HEK293 (cell line): ENCODE results near the gene LMTK2.

Experiments
- CTCF ChIA-PET: fragments of 350-600 bp; formaldehyde crosslinking; extraction: SDS; loops from one replicate; lab custom pipeline; 2021; ENCODE audit warnings: antibody characterized with exemption; lab: Yijun Ruan, JAX
- POLR2A ChIA-PET: fragments of 300-600 bp; formaldehyde crosslinking; extraction: SDS; loops from one replicate; lab custom pipeline; 2020; ENCODE audit warnings: antibody characterized with exemption, inconsistent platforms; lab: Yijun Ruan, JAX
- H3K27ac ChIP-seq: fragments of 200-500 bp; sonication (Bioruptor generic); 2 replicates; pipeline ENCODE4 v1.5.1; 2014; ENCODE audit warnings: low read depth, low read length, control low read depth, inconsistent platforms; ENCODE audit errors: extremely low read depth
- H3K36me3 ChIP-seq, 2 experiments: fragments of 200-500 bp in 1 of 2; sonication (Bioruptor generic) in 1 of 2; 1 replicate in 1 of 2; 2 replicates in 1 of 2; pipeline ENCODE4 v1.5.1; 2014 to 2017; ENCODE audit warnings: inconsistent platforms in 2 of 2, low read length in 2 of 2; ENCODE audit not compliant: control insufficient read depth in 2 of 2, insufficient read depth in 1 of 2
- H3K4me1 ChIP-seq: fragments of 200-500 bp; sonication (Bioruptor generic); 2 replicates; pipeline ENCODE4 v1.5.1; 2014; ENCODE audit warnings: mild to moderate bottlenecking, low read length, inconsistent platforms; ENCODE audit not compliant: control insufficient read depth, insufficient read depth
- H3K4me3 ChIP-seq: 2 replicates; pipeline ENCODE4 v1.5.1; 2011; ENCODE audit warnings: low read depth, mild to moderate bottlenecking, control low read depth, low read length, moderate library complexity
- H3K9me3 ChIP-seq: fragments of 200-500 bp; sonication (Bioruptor generic); 2 replicates; pipeline ENCODE4 v1.5.1; 2014; ENCODE audit warnings: low read depth, low read length, inconsistent platforms; ENCODE audit not compliant: control insufficient read depth, insufficient read depth
- EGR2 ChIP-seq: fragments of 450-650 bp; formaldehyde crosslinking; IDR thresholded peaks from 2 replicates; pipeline ENCODE4 v1.5.1; 2016; ENCODE audit warnings: low read depth, missing biosample characterization, missing genetic modification characterization
- GLIS1 ChIP-seq: fragments of 450-650 bp; formaldehyde crosslinking; IDR thresholded peaks from 2 replicates; pipeline ENCODE4 v1.5.1; 2016; ENCODE audit warnings: missing biosample characterization, missing genetic modification characterization
- IKZF3 ChIP-seq: fragments of 450-650 bp; IDR thresholded peaks from 2 replicates; pipeline ENCODE4 v1.5.0; 2018; ENCODE audit warnings: missing biosample characterization, mild to moderate bottlenecking, missing genetic modification characterization, moderate library complexity
- KLF16 ChIP-seq: fragments of 450-650 bp; formaldehyde crosslinking; IDR thresholded peaks from 2 replicates; pipeline ENCODE4 v1.5.1; 2017; ENCODE audit warnings: missing biosample characterization, missing genetic modification characterization
- KLF7 ChIP-seq: fragments of 450-650 bp; formaldehyde crosslinking; IDR thresholded peaks from 2 replicates; pipeline ENCODE4 v1.5.1; 2016; ENCODE audit warnings: missing biosample characterization, missing genetic modification characterization, borderline replicate concordance
- SETDB1 ChIP-seq: IDR thresholded peaks from one replicate; pipeline ENCODE4 v1.6.1; 2017; ENCODE audit warnings: mild to moderate bottlenecking, low read length, moderate library complexity, mixed read lengths; ENCODE audit not compliant: insufficient read length
- SP2 ChIP-seq: fragments of 450-650 bp; formaldehyde crosslinking; IDR thresholded peaks from 2 replicates; pipeline ENCODE4 v1.5.1; 2016; ENCODE audit warnings: missing biosample characterization, missing genetic modification characterization
- SP3 ChIP-seq: fragments of 450-650 bp; formaldehyde crosslinking; IDR thresholded peaks from 2 replicates; pipeline ENCODE4 v1.5.1; 2016; ENCODE audit warnings: missing biosample characterization, missing genetic modification characterization
- TCF7L2 ChIP-seq: IDR thresholded peaks from 2 replicates; pipeline ENCODE4 v1.6.1; 2011; ENCODE audit warnings: low read depth, mild to moderate bottlenecking, inconsistent platforms, low read length, moderate library complexity, borderline replicate concordance
- ZBTB17 ChIP-seq: fragments of 450-650 bp; formaldehyde crosslinking; IDR thresholded peaks from 2 replicates; pipeline ENCODE4 v1.5.1; 2016; ENCODE audit warnings: missing biosample characterization, missing genetic modification characterization
- ZBTB48 ChIP-seq: fragments of 450-650 bp; formaldehyde crosslinking; IDR thresholded peaks from 2 replicates; pipeline ENCODE4 v1.5.1; 2016; ENCODE audit warnings: missing biosample characterization, missing genetic modification characterization
- ZFHX2 ChIP-seq: fragments of 450-650 bp; formaldehyde crosslinking; conservative IDR thresholded peaks from 2 replicates; pipeline ENCODE4 v1.5.1; 2016; ENCODE audit warnings: missing biosample characterization, missing genetic modification characterization
- ZNF121 ChIP-seq: fragments of 450-650 bp; formaldehyde crosslinking; IDR thresholded peaks from 2 replicates; pipeline ENCODE4 v1.5.1; 2016; ENCODE audit warnings: missing biosample characterization, missing genetic modification characterization
- ZNF155 ChIP-seq: fragments of 450-650 bp; formaldehyde crosslinking; IDR thresholded peaks from 2 replicates; pipeline ENCODE4 v1.5.1; 2016; ENCODE audit warnings: missing biosample characterization, missing genetic modification characterization
- ZNF16 ChIP-seq: fragments of 450-650 bp; formaldehyde crosslinking; IDR thresholded peaks from 2 replicates; pipeline ENCODE4 v1.5.1; 2016; ENCODE audit warnings: low read depth, missing biosample characterization, missing genetic modification characterization
- ZNF175 ChIP-seq: fragments of 450-650 bp; formaldehyde crosslinking; IDR thresholded peaks from 2 replicates; pipeline ENCODE4 v1.5.1; 2016; ENCODE audit warnings: missing biosample characterization, missing genetic modification characterization
- ZNF184 ChIP-seq: fragments of 450-650 bp; IDR thresholded peaks from 2 replicates; pipeline ENCODE4 v1.5.1; 2018; ENCODE audit warnings: missing biosample characterization, mild to moderate bottlenecking, missing genetic modification characterization
- ZNF274 ChIP-seq, 2 experiments: fragments of 200-500 bp in 1 of 2; fragments of 450-650 bp in 1 of 2; sonication (Bioruptor generic) in 1 of 2; formaldehyde crosslinking in 1 of 2; IDR thresholded peaks; 2 replicates each; pipeline versions ENCODE4 v1.5.1 to v1.6.1; 2014 to 2016; ENCODE audit warnings: borderline replicate concordance in 1 of 2, inconsistent platforms in 1 of 2, low read length in 1 of 2, missing biosample characterization in 1 of 2, missing genetic modification characterization in 1 of 2
- ZNF341 ChIP-seq: fragments of 450-650 bp; formaldehyde crosslinking; IDR thresholded peaks from 2 replicates; pipeline ENCODE4; 2016; ENCODE audit warnings: low read depth, missing biosample characterization, missing genetic modification characterization
- ZNF394 ChIP-seq: fragments of 450-650 bp; formaldehyde crosslinking; IDR thresholded peaks from 2 replicates; pipeline ENCODE4 v1.5.1; 2016; ENCODE audit warnings: missing biosample characterization, missing genetic modification characterization, mild to moderate bottlenecking, moderate library complexity, borderline replicate concordance
- ZNF529 ChIP-seq: fragments of 450-650 bp; formaldehyde crosslinking; IDR thresholded peaks from 2 replicates; pipeline ENCODE4 v1.5.1; 2017; ENCODE audit warnings: missing genetic modification characterization, missing biosample characterization; ENCODE audit not compliant: insufficient replicate concordance
- ZNF610 ChIP-seq: fragments of 450-650 bp; formaldehyde crosslinking; IDR thresholded peaks from 2 replicates; pipeline ENCODE4 v1.5.1; 2016; ENCODE audit warnings: missing biosample characterization, missing genetic modification characterization, borderline replicate concordance
- ZNF701 ChIP-seq: fragments of 450-650 bp; formaldehyde crosslinking; IDR thresholded peaks from 2 replicates; pipeline ENCODE4 v1.5.1; 2016; ENCODE audit warnings: missing biosample characterization, missing genetic modification characterization
- ZNF747 ChIP-seq: fragments of 450-650 bp; formaldehyde crosslinking; IDR thresholded peaks from 2 replicates; pipeline ENCODE4 v1.5.1; 2016; ENCODE audit warnings: missing biosample characterization, missing genetic modification characterization
- ZNF830 ChIP-seq: fragments of 450-650 bp; IDR thresholded peaks from 2 replicates; pipeline ENCODE4 v1.5.0; 2018; ENCODE audit warnings: missing biosample characterization, missing genetic modification characterization, low read depth, mild to moderate bottlenecking, moderate library complexity
- TF ChIP-seq, protein P1 (sequence below): fragments of 450-650 bp; formaldehyde crosslinking; IDR thresholded peaks from 2 replicates; pipeline ENCODE4 v1.5.1; 2017; ENCODE audit warnings: missing biosample characterization, missing genetic modification characterization
- TF ChIP-seq, protein P2 (sequence below): fragments of 450-650 bp; formaldehyde crosslinking; IDR thresholded peaks from 2 replicates; pipeline ENCODE4 v1.5.1; 2016; ENCODE audit warnings: missing biosample characterization, missing genetic modification characterization

The LMTK2 gene

DNA sequence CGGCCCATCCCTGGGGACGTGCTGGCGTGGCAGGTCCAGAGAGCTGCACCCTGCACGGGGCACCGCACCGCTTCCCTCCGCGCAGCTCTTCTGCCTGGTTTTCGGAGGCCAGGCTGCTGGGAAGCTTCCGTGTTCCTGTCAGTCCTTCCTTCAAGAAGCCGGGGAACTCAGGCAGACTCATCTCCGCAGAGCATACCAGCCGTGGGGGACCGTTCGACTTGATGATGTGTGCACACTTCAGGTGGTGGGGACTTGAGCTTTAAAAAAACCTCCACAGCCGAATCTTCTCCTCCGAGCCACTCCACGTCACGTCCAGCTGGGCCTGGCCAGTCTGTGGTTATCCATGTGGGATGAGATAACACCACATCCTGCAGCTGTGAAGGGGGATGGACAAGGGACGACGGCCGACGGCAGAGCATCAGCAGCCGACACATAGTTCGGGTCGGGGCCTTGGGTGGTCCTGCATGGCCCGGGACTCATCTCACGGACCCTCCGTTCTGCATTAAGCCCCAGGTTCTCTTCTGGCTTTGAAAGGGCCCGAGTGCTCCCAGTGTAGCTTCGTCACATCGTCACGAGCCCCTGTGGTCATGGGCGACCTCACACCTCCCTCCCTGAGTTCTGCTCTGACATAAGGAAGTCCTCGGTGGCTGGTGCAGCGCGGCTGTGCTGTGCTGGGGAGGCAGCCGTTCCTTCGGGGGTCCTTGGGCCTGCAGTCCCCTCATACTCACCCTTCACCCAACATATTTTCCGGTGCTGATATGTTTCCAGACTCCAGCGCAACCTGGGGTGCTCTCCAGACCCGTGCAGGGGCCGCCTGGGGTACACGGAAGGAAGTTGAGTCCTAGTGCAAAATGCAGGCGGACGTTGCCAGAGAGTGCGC, 100.0 kb downstream of the LMTK2 start (continued):
- TF ChIP-seq ZNF701 (no peak), ZNF830 (tag by site-specific recombination) (no peak), ZNF175 (tag by site-specific recombination) (no peak)
- TF ChIP-seq, all 188 proteins: peak for 0

DNA sequence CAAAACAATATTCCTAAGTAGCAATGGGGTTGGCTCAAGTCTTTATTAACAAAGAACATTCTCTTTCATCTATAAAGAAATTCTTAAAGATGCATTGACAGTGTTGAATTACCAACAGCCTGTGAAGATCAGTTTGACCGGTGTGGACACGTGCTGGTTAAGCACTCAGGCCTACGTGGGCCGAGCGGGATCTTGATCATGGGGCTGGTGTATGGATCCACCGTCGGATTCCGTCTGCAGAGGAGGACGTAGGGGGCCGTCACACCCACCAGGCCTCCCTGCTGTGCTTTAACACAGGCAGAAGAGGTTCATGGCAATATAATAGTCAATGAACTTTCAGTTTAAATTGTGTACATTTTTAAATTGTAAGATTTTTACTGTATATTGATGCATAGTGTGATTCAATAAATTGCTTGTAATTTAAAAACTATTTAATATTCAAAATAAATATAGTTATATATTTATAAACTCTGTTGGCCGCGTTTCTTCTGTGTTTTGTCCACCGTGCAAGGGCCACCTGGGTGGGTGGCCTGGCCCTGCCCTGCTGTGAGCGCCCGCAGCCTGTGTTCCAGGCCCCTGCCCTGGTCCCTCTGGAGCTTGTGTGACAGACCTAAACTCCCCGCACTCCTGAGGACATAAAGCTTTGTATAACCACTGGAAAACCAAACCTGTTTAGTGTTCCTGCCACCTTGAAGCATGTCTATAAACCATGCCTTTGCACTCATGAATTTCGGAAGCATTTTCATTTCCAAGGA, 102.7 kb downstream of the LMTK2 start:
- H3K4me1 ChIP-seq = no peaks in the 10 kb centered on the region
- CTCF ChIA-PET = no interaction called here

DNA sequence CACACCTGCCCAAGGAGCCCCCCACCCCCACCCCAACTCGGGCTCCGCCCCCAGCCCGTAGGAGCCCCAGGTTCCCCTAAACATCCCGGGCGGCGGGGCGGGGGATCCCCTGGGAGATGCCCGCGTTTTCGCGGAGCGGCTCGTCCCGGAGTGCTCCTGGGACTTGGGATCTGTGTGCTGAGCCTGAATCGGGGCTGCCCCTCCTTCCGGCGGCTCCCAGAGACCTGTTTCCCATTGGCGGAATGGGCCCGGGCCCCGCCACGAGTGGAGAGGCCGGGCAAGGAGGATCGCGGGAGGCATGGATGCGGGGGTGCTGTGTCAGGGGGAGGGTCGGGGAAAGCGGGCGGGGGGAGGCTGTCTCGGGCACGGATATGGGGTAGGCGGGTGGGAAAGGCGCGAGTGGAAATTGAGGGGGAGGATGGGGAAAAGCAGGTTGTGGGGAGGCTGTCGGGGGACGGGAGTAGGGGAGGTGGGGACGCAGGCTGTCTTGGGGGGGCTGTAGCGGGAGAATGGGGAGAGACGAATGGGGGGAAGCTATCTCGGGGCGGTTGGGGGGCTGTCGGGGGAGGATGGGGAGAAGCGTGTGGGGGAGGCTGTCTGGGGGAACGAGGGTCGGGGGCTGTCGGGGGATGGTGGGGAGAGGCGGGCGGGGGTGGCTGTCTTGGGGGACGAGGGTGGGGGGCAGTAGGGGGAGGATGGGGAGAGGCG, 104.0 kb downstream of the LMTK2 start:
- H3K4me1 ChIP-seq = no peaks in the 10 kb centered on the region
- no peaks in the 10 kb centered on the region for H3K9me3 ChIP-seq
- peaks cover 0 to 14% of the 10 kb centered on the region in 2 experiments; a peak in 2 of 3 replicates for H3K36me3 ChIP-seq
- peak overlapping the region; percentile 30 for H3K4me3 ChIP-seq
- POLR2A ChIA-PET = interaction anchor here (0.6 kb wide), 1 partner anchor 46 kb away, joined by 4 read pairs; no protein-coding TSS in a partner anchor
- CTCF ChIA-PET = no interaction called here
- no peak overlapping the region for H3K27ac ChIP-seq
- TF ChIP-seq ZNF394 (tag by site-specific recombination) (no peak), ZBTB17 (tag by site-specific recombination) (no peak), ZNF274 (IDR thresholded peaks at IDR 0.05; ENCODE audit: low read length) (no peak), ZNF274 (tag by site-specific recombination; IDR thresholded peaks at IDR 0.05; ENCODE audit: borderline replicate concordance) (no peak), EGR2 (tag by site-specific recombination) (0 out of 2 replicates have a peak, but pooled peaks have one; percentile 7), SETDB1 (no peak), ZNF610 (tag by site-specific recombination) (no peak), SP2 (peak; percentile 63), KLF7 (no peak), GLIS1 (tag by site-specific recombination) (no peak), KLF16 (no peak), ZNF529 (tag by site-specific recombination) (no peak), ZNF341 (no peak), ZNF16 (tag by site-specific recombination) (no peak), ZFHX2 (peak; percentile 45; the same call in 1 of the 2 replicates), ZNF747 (tag by site-specific recombination) (no peak), TCF7L2 (no peak), ZBTB48 (no peak), IKZF3 (tag by site-specific recombination) (0 out of 2 replicates have a peak, but pooled peaks have one; percentile 48), SP3 (peak; percentile 34; the same call in 1 of the 2 replicates), ZNF184 (tag by site-specific recombination) (no peak)
- TF ChIP-seq, protein P1, sequence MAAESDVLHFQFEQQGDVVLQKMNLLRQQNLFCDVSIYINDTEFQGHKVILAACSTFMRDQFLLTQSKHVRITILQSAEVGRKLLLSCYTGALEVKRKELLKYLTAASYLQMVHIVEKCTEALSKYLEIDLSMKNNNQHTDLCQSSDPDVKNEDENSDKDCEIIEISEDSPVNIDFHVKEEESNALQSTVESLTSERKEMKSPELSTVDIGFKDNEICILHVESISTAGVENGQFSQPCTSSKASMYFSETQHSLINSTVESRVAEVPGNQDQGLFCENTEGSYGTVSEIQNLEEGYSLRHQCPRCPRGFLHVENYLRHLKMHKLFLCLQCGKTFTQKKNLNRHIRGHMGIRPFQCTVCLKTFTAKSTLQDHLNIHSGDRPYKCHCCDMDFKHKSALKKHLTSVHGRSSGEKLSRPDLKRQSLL = no peak
- TF ChIP-seq, protein P2, sequence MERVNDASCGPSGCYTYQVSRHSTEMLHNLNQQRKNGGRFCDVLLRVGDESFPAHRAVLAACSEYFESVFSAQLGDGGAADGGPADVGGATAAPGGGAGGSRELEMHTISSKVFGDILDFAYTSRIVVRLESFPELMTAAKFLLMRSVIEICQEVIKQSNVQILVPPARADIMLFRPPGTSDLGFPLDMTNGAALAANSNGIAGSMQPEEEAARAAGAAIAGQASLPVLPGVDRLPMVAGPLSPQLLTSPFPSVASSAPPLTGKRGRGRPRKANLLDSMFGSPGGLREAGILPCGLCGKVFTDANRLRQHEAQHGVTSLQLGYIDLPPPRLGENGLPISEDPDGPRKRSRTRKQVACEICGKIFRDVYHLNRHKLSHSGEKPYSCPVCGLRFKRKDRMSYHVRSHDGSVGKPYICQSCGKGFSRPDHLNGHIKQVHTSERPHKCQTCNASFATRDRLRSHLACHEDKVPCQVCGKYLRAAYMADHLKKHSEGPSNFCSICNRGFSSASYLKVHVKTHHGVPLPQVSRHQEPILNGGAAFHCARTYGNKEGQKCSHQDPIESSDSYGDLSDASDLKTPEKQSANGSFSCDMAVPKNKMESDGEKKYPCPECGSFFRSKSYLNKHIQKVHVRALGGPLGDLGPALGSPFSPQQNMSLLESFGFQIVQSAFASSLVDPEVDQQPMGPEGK (tag by site-specific recombination) = 0 out of 2 replicates have a peak, but pooled peaks have one; percentile 39

More for the DNA sequence above, 102.7 kb downstream of the LMTK2 start:
- Histone ChIP-seq H3K9me3 (no peaks in the 10 kb centered on the region), H3K27ac (no peak overlapping the region), H3K4me3 (no peak overlapping the region), H3K36me3 (peaks cover 0 to 24% of the 10 kb centered on the region in 2 experiments; a peak in 2 of 3 replicates)
- TF ChIP-seq ZNF121 (0 out of 2 replicates have a peak, but pooled peaks have one; percentile 28), ZNF155 (tag by site-specific recombination) (no peak)
- POLR2A ChIA-PET = no interaction called here
